Right ventricle myocardium inferior (tissue), 1 donor: ENCODE measurements around the gene SPDYE1. TPM values are rescaled to one million over a fixed set of nuclear protein-coding genes. Genes with fewer than 3 reads are reported as not detected.
A peak's percentile ranks its signal among the peaks of the same experiment; 100 is the strongest.

Experiments used
- ATAC-seq: fragments of 200-7000 bp; cut with Tn5 transposase; one replicate; pipeline ENCODE4 v1.9.1; 2020; ENCODE audit warnings: mild to moderate bottlenecking, moderate library complexity
- DNase-seq: peaks from one replicate; pipeline ENCODE4 v3.0.0; 2021; ENCODE audit errors: missing footprints
- intact Hi-C: fragments of 100-400 bp; cut with DNase I; formaldehyde crosslinking; loops from one replicate; pipeline ENCODE4 v1.11.0; 2022
- microRNA-seq: library from miRNA; unstranded; fragments of <30 nt; microRNA quantifications from one replicate; pipeline ENCODE4 v1.2.0, GENCODE V29; 2020
- total RNA-seq: library from RNA; stranded (reverse); fragmentation: NEBNext Ultra II Directional; extraction: Animal tissue kit (Norgen Biotek cat#: 25700); gene quantifications from one replicate; pipeline ENCODE4 v1.2.1, GENCODE V29; 2021
- donor health status: DM: no; HTN: yes; CAD: no; lungs with severe emphysema.

Gene SPDYE1
- total RNA-seq, 1 donor from 2014 or later: not detected

DNA sequence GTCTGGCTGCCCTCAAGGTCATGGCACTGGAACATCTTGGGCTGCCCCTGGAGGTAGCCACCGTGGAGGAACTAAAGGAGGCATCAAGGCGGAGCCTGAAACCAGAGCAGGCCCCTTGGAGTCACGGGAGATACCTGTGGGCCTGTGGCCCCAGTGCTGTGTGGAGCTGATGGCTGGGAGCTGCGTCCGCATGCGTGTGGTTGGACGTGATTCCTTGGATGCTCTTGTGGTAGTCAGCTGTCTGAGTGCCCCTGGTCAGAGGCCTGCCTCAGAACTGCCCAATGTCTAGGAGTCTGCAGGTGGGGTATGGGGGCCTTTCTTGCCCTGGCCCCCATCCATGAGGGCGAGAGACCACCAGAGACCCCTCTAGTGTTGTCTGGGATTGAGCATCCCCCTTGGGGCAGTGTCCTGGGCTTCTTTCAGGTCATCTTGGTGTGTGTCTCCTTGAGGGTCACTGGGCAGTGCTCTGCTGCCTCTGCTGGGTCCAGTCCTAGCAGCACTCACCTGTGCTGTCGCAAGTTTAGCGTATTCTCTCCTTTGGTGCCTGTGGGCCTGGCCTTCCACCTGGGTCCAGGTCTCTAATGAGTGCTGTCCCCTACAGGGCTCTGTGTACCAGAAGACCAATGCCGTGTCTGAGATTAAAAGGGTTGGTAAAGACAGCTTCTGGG is 59.6 kb downstream of the SPDYE1 start:
- no peak for ATAC-seq
- intact Hi-C loops: no loop called here
- peak; percentile 22 for DNase-seq

DNA sequence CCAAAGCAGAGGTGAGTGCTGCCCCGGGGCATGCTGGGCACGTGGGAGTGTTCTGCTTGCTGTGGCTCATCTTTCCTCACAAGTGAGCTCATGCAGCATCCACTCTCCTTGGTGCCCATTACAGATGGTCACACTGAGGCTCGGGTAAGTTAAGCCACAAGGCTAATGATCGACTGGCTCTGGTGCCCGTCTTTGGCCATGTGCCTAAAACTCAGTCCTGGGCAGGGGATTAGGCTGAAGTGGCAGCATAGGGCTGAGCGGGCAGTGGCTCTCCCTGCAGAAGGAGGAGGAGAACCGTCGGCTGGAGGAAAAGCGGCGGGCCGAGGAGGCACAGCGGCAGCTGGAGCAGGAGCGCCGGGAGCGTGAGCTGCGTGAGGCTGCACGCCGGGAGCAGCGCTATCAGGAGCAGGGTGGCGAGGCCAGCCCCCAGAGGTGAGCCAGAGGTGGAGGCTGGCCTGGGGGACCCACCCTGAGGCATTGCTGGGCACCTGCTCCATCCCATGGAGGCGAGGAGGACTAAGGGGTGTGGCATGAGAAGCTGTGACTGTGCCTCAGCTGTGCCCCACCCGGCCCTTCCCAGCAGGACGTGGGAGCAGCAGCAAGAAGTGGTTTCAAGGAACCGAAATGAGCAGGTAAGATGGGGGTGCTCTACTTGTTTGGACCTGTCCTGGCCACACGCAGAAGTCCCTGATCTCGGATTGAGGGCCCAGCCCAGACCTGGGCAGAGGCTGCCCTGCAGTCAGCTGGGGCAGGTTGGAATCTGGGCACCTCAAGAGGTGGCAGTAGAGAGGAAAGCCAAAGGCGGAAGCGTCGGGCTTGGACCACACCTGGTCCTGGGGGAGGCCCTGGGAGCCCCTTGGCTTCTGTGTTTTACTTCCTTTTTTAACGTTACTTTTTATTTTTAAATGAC is 60.4 kb downstream of the SPDYE1 start:
- DNase-seq (no peak), ATAC-seq (no peak)
- intact Hi-C loops: no loop called here

DNA sequence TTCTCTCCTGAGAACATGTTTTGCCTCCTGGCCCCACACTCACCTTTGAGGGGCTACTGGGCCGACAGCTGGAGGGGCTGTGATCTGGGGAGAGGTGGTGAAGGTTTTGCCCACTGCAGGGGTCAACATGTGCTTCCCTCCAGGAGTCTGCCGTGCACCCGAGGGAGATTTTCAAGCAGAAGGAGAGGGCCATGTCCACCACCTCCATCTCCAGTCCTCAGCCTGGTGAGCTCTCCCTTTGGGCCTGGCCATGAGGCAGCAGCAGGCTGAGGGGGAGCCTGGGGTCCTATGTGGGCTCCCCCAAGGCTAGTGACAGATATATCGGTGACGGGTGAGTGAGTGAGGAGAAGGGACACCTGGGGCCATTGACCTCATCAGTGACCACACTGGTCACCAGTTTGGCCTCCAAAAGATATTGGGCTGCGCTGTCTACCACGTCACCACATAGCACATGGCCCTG is 61.1 kb downstream of the SPDYE1 start:
- ATAC-seq (no peak), DNase-seq (no peak)
- intact Hi-C loops: no loop called here

DNA sequence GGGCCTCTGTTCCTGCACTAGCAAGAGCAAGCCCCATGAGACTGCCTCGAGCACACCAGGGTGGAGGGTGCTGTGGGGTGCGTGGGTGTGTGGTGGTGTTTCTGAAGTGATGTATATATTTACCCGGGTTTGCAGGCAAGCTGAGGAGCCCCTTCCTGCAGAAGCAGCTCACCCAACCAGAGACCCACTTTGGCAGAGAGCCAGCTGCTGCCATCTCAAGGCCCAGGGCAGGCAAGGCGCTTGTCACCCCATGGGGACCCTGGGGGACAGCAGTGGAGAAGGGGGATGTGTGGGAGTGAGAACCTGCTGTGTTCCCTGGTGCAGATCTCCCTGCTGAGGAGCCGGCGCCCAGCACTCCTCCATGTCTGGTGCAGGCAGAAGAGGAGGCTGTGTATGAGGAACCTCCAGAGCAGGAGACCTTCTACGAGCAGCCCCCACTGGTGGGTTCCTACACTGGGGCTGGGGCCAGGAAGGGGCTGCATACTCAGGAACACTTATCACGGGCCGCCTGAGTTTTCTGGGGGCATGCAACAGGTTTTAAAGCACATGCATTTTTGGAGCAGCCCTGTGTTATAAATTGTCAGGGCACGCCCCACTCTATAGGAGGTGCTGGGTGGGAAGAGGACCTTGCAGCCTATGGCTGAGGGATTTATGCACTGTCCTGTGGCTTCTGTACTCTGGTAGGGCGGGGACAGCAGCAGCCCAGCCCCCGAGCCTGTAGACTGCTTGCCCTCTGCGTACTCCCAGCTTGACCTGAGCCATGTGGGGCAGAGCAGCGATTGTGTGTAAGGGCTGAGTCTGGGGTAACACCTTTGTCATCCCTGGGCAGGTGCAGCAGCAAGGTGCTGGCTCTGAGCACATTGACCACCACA is 61.8 kb downstream of the SPDYE1 start:
- intact Hi-C loops: loop anchor here (10.0 kb wide), 1 partner anchor 425 kb away; no protein-coding TSS in a partner anchor
- no peak for ATAC-seq
- DNase-seq: no peak

Small RNA genes lying within 50 kb of the gene (microRNA-seq; reads per million reads assigned to microRNA genes)
- not detected for gene MIR6837

Other genes starting within 250 kb of the SPDYE1 start
- 45.7 TPM for gene BLVRA, start 239.2 kb upstream of the SPDYE1 start, total RNA-seq
- 193 TPM for gene MRPS24, start 128.4 kb upstream of the SPDYE1 start, total RNA-seq
- gene URGCP, start 91.3 kb upstream of the SPDYE1 start, total RNA-seq: 44.4 TPM
- 51.2 TPM for gene UBE2D4, start 71.5 kb upstream of the SPDYE1 start, total RNA-seq
- gene DBNL, start 46.8 kb downstream of the SPDYE1 start, total RNA-seq: 36.0 TPM
- gene PGAM2, start 67.7 kb downstream of the SPDYE1 start, total RNA-seq: 1,123 TPM
- 16.1 TPM for gene POLM, start 84.6 kb downstream of the SPDYE1 start, total RNA-seq
- 13.6 TPM for gene AEBP1, start 106.4 kb downstream of the SPDYE1 start, total RNA-seq
- 87.3 TPM for gene POLD2, start 125.7 kb downstream of the SPDYE1 start, total RNA-seq
- 3,838 TPM for gene MYL7, start 143.4 kb downstream of the SPDYE1 start, total RNA-seq
- 1.8 TPM for gene GCK, start 191.5 kb downstream of the SPDYE1 start, total RNA-seq
- gene YKT6, start 203.1 kb downstream of the SPDYE1 start, total RNA-seq: 58.0 TPM